ENCODE results near the gene ALPK1. TPM values are rescaled to one million over a fixed set of nuclear protein-coding genes. Genes with fewer than 3 reads are reported as not detected.

Gene ALPK1
- total and polyA plus RNA-seq, 8 donors = 4.8 to 18.1 (median 6.5) TPM

DNA sequence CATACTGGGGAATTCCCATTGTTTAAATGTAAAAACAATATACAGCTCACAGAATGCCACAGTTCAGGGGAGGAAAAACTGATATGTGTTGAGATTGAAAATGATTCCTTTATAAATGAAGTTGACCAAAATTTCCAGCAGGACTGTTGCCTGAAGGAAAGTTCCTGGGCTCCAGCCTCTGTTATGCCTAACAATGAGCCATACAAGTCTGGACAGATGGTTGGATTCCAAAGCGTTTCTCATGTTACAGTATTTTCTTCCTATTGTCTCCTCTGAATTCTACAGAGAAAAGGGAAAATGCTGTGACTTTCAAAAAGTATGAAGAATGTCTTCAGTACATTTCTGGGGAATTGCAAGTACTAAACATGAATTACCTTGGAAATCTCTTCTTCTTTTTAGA is 73.3 kb downstream of the ALPK1 start:
- FAIRE-seq (no peak), ATAC-seq (no peak), DNase-seq (no peak)
- Histone ChIP-seq H3K27ac (no peak overlapping the region), H3K36me3 (no peaks in the 10 kb centered on the region), H3K9me3 (no peaks in the 10 kb centered on the region), H3K27me3 (no peaks in the 10 kb centered on the region), H3K4me3 (no peak overlapping the region), H3K4me1 (no peaks in the 10 kb centered on the region)
- 73 to 75% methylated on average over 1 of the region's 1 CpG for WGBS, 2 donors
- TF ChIP-seq, protein P1, sequence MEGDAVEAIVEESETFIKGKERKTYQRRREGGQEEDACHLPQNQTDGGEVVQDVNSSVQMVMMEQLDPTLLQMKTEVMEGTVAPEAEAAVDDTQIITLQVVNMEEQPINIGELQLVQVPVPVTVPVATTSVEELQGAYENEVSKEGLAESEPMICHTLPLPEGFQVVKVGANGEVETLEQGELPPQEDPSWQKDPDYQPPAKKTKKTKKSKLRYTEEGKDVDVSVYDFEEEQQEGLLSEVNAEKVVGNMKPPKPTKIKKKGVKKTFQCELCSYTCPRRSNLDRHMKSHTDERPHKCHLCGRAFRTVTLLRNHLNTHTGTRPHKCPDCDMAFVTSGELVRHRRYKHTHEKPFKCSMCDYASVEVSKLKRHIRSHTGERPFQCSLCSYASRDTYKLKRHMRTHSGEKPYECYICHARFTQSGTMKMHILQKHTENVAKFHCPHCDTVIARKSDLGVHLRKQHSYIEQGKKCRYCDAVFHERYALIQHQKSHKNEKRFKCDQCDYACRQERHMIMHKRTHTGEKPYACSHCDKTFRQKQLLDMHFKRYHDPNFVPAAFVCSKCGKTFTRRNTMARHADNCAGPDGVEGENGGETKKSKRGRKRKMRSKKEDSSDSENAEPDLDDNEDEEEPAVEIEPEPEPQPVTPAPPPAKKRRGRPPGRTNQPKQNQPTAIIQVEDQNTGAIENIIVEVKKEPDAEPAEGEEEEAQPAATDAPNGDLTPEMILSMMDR (IDR thresholded peaks at IDR 0.05) = no peak
- intact Hi-C loops (cut with DNase I) = no loop called here

GRCh38 chr4:112371361-112371760 is 74.2 kb downstream of the ALPK1 start:
- no peak for FAIRE-seq
- TF ChIP-seq, protein P1 (IDR thresholded peaks at IDR 0.05) = no peak
- no peaks in the 10 kb centered on the region for H3K9me3 ChIP-seq
- H3K27ac ChIP-seq = no peak overlapping the region
- DNase-seq = no peak
- no peak for ATAC-seq
- no peaks in the 10 kb centered on the region for H3K36me3 ChIP-seq
- no peaks in the 10 kb centered on the region for H3K4me1 ChIP-seq
- intact Hi-C loops (cut with DNase I) = no loop called here
- H3K4me3 ChIP-seq = no peak overlapping the region
- H3K27me3 ChIP-seq = no peaks in the 10 kb centered on the region
- WGBS, 2 donors = 73 to 78% methylated on average over 3 of the region's 3 CpGs

DNA sequence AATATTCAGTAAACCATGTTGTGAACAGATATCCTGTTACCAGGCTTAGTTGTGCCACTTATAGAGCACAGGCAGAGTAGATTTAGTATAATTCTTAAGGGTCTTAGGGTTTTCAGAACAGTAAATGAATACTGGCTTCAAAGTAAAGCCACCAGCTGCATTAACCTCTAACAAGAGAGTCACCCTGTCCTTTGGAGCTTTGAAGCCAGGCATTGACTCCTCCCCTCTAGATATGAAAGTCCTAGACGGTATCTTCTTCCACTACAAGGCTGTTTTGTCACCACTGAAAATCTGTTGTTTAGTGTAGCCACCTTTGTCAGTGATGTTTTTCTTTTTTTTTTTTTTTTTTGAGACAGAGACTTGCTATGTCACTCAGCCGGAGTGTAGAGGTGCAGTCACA is 77.7 kb downstream of the ALPK1 start:
- Histone ChIP-seq H3K9me3 (no peaks in the 10 kb centered on the region), H3K4me3 (no peak overlapping the region), H3K36me3 (no peaks in the 10 kb centered on the region), H3K27me3 (no peaks in the 10 kb centered on the region), H3K27ac (no peak overlapping the region), H3K4me1 (no peaks in the 10 kb centered on the region)
- 86 to 100% methylated on average over 2 of the region's 2 CpGs for WGBS, 2 donors
- TF ChIP-seq, protein P1 (IDR thresholded peaks at IDR 0.05) = no peak
- DNase-seq (no peak), FAIRE-seq (no peak), ATAC-seq (no peak)
- intact Hi-C loops (cut with DNase I) = no loop called here

GRCh38 chr4:112377171-112377570 is 80.0 kb downstream of the ALPK1 start:
- H3K4me1 ChIP-seq = no peaks in the 10 kb centered on the region
- TF ChIP-seq, protein P1 (IDR thresholded peaks at IDR 0.05) = no peak
- intact Hi-C loops (cut with DNase I) = no loop called here
- H3K4me3 ChIP-seq = no peak overlapping the region
- H3K27ac ChIP-seq = no peak overlapping the region
- no peaks in the 10 kb centered on the region for H3K9me3 ChIP-seq
- no peak for ATAC-seq
- no peak for FAIRE-seq
- no peaks in the 10 kb centered on the region for H3K27me3 ChIP-seq
- WGBS, 2 donors = 86 to 87% methylated on average over 6 of the region's 6 CpGs
- H3K36me3 ChIP-seq = no peaks in the 10 kb centered on the region
- no peak for DNase-seq

DNA sequence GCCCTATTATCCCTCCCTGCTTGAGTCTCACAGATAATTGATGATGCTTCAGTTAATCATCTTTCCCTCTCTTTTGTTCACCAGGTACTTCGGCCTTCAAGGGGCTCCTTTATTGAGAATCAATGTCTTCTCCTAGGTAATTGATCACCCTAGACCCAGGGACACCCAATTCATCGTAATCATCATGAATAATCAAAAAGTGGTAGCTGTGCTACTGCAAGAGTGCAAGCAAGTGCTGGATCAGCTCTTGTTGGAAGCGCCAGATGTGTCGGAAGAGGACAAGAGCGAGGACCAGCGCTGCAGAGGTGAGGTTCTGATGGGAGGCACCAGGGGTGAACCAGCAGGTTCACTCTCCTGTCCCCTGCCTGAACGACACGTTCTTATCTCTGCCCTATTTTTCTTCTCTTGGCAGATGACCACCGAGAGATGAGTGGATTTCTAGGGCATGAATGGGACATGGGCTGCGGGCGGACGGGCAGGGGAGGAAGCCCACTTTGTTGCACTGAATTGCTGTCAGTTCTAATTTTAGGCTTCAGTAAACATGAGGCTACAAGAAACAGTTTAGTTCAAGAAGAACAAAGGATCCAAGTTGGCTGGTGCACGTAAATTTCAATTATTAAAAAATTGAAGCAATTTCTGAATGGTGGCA is 80.5 kb downstream of the ALPK1 start:
- intact Hi-C loops (cut with DNase I) = no loop called here
- Histone ChIP-seq H3K9me3 (no peaks in the 10 kb centered on the region), H3K4me3 (no peak overlapping the region), H3K27me3 (no peaks in the 10 kb centered on the region), H3K4me1 (no peaks in the 10 kb centered on the region), H3K27ac (no peak overlapping the region), H3K36me3 (peaks cover 0 to 5% (median 0%) of the 10 kb centered on the region in 3 donors)
- DNase-seq = no peak
- TF ChIP-seq, protein P1 (IDR thresholded peaks at IDR 0.05) = no peak
- WGBS, 2 donors = 82 to 87% methylated on average over 13 of the region's 13 CpGs
- no peak for ATAC-seq
- no peak for FAIRE-seq
